ENCODE measurements around the gene SDHAF3. TPM values are rescaled to one million over a fixed set of nuclear protein-coding genes. Genes with fewer than 3 reads are reported as not detected.

Gene SDHAF3
- total and polyA plus RNA-seq, 2 of the 8 experiments (the other 6 are each of a cell fraction or from before 2014, with no cell fraction given), result 12.0 to 31.3 TPM

- no peak for TF ChIP-seq CTCF (IDR thresholded peaks at IDR 0.05; ENCODE audit: control extremely low read depth in 1 of 3, insufficient read depth in 1 of 3, low read depth in 1 of 3, low read length in 3 of 3)
Measured at GRCh38 chr7:97218767-97219166, 101.3 kb downstream of the SDHAF3 start (continued).

All from H1 (cell line).